ENCODE results near the gene RASGRF2.
"Not testable (repeated sequence)": the region's sequence is repeated elsewhere in the genome, so short reads cannot be mapped to it uniquely, and the experiment has no call there.

RASGRF2 gene

DNA sequence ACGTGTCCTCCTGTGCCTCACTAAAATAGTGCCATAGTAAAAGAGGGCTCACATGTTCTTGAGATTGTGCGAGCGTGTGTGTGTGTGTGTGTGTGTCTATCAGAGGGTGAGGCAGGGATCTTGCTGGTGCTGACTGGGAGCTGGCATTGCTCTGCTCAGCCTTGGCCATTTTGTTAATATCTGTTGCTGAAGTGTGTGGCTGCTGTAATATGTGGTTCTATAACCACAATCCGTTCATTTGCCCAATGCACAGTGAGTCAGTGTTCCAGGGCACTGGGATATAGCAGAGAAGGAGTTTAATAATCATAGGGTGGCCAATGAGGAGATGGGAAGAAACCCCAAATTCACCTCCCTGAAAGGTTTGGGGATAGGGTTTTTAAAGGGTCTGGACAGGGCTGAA, 61.3 kb downstream of the RASGRF2 start:
- no peak for DNase-seq (ENCODE audit: low spot score)

DNA sequence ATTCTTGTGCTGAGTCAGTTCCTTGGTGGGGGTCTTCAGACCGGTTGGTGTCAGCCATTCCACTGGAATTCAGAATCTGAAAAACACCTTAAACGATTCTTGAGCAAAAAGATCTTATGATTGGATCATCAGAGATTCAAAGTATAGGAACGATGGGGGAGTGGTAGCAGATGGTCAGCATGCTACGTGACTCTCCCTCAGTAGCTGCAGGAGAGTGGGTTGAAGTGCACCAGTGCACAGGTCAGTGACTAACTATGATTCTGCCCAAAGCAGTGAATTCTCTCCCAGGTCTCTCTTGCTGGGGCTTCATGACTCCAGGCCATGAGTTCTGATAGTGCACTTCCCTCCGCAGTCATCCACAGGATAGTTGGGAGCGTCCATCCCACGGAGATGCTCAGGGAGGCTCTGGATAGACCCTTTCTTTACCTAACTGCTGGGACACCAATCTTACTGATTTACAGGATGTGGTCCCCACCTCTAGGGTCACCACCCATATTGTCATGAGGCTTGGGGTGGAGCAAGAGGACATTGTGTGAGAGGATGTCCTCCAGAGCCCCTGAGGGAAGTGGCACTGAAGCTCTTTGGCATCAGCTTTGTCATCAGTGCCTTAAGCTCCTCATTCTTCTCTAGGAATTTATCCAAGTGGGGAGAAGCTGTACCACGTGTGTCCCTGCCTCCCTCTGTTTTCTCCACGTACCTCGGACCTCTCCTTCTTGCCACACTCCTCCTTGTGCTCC, 62.0 kb downstream of the RASGRF2 start:
- no peak for DNase-seq (ENCODE audit: low spot score)

DNA sequence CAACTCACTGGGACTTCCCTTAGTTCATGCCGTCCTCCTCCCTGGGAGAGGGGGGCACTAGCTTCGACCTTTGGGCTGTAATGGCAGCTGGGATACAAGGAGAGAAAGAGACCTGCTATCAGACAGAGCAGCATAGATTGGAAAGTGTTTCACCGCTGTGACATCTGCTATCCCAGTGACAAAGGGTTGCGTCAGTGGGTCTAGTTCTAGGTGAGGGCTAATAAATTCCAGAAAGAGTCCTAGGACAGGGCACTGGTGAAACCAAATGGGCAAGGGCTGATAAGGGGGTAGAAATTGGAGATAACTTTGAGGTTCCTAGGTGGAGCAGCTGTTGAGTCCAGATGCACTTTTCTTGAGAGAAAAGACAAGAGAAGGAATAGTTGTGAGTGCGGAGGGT, 62.5 kb downstream of the RASGRF2 start:
- peak; percentile 20 for DNase-seq (ENCODE audit: low spot score)

DNA sequence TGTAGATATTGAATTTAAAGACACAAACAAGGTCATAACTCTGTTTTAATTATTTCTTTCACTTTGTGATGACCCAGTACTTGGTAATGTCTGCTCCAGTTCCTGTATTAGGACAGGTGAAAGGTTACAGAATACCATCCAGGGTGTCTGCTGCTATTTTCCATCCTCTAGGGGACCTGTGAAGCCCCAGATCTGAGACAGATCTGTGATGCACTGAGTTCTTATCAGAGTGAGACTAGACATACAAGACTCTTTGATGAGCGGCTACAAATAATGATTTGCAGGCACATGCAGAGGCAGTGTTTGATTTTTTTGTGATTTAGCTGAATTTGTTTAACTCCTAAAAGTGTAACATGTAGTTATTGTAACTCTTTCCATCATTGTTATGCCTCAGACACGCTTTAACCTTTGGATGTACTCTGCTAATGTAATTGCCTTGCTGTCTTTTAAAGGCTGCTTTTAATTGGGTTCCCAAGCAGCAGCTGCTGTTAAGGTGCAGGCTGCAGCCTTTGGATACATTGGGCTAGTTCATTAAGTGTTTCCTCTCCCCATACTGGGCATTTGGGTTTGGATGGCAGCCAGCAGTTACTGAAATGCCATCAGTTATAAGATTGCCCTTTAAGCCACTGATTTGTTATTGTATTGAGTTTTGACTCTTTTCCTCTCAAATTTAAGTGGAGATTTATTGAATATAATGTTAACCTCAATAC, 63.3 kb downstream of the RASGRF2 start:
- DNase-seq (ENCODE audit: low spot score), result peak; percentile 81

DNA sequence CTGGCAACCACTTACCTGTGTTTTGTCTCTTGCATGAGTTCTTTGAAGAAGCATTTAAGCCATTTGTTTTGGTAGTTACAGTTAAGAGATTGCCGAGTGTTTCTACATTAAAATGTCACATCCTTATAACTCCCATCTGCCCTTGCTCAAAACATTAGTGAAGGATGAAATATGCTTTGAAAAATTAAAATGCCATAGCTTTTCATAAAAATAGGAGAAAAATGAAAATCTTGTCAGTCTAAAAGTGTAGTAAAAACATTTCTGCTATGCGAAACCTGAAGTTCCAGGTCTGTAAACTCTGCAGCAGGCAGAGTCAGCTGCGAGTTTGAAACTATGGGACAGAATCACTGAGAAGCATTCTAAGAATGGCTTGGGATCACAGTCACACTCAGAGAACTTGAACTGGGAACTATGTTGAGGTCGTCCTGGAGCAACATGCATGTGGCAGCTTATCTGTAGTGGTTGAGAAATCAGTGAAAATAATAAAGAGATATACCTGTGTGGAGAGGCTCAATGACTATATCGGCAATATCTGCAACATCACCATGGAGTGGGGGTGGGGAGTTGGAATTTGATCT, 67.4 kb downstream of the RASGRF2 start:
- DNase-seq (ENCODE audit: low spot score), result no peak

DNA sequence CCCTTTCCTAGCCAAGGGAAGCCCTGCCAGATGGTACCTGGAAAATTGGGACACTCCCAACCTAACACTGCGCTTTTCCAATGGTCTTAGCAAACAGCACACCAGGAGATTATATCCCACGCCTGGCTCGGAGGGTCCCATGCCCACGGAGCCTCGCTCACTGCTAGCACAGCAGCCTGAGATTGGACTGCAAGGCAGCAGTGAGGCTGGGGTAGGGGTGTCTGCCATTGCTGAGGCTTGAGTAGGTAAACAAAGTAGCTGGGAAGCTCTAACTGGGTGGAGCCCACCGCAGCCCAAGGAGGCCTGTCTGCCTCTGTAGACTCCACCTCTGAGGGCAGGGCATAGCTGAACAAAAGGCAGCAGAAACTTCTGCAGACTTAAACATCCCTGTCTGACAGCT, 68.7 kb downstream of the RASGRF2 start:
- not testable (repeated sequence) for DNase-seq (ENCODE audit: low spot score)

DNA sequence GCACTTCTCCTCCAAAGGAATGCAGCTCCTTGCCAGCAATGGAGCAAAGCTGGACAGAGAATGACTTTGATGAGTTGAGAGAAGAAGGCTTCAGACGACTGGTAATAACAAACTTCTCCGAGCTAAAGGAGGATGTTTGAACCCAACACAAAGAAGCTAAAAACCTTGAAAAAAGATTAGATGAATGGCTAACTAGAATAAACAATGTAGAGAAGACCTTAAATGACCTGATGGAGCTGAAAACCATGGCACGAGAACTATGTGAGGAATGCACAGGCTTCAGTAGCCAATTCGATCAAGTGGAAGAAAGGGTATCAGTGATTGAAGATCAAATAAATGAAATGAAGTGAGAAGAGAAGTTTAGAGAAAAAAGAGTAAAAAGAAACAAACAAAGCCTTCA, 69.6 kb downstream of the RASGRF2 start:
- not testable (repeated sequence) for DNase-seq (ENCODE audit: low spot score)

DNA sequence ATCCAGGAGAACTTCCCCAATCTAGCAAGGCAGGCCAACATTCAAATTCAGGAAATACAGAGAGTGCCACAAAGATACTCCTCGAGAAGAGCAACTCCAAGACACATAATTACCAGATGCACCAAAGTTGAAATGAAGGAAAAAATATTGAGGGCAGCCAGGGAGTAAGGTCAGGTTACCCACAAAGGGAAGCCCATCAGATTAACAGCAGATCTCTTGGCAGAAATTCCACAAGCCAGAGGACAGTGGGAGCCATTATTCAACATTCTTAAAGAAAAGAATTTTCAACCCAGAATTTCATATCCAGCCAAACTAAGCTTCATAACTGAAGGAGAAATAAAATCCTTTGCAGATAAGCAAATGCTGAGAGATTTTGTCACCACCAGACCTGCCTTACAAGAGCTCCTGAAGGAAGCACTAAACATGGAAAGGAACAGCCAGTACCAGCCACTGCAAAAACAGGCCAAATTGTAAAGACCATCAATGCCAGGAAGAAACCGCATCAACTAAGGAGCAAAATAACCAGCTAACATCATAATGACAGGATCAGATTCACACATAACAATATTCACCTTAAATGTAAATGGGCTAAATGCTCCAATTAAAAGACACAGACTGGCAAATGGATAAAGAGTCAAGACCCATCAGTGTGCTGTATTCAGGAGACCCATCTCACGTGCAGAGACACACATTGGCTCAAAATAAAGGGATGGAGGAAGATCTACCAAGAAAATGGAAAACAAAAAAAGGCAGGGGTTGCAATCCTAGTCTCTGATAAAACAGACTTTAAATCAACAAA, 70.3 kb downstream of the RASGRF2 start:
- not testable (repeated sequence) for DNase-seq (ENCODE audit: low spot score)

DNA sequence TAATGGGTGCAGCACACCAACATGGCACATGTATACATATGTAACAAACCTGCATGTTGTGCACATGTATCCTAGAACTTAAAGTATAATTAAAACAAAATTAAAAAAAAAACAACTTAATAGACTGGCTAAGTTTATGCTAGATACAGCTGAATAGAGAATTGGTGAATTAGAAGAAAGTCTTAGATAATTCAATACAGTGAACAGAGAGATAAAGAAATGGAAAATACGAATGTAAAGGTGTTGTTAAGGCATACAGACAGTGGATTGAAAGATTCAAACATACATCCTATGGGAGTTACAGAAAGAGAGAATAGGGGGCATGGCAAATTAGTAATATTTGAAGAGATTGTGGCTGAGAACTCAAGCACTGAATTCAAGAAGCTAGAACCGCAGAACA, 75.4 kb downstream of the RASGRF2 start:
- DNase-seq (ENCODE audit: low spot score), result no peak

DNA sequence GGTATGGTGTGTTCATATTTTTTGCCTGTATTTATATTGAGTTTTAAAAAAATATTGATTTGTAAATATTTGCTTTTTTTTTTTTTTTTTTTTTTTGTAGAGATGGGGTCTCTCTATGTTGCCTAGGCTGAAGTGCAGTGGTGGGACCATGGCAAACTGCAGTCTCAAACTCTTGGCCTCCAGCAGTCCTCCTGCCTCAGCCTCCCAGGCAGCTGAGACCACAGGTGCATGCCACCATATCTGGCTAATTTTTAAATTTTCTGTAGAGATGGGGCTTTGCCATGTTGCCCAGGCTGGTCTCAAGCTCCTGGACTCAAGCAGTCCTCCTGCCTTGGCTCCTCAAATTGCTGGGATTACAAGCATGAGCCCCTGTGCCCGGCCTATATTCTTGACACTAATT, 78.3 kb downstream of the RASGRF2 start:
- DNase-seq (ENCODE audit: low spot score), result no peak

DNA sequence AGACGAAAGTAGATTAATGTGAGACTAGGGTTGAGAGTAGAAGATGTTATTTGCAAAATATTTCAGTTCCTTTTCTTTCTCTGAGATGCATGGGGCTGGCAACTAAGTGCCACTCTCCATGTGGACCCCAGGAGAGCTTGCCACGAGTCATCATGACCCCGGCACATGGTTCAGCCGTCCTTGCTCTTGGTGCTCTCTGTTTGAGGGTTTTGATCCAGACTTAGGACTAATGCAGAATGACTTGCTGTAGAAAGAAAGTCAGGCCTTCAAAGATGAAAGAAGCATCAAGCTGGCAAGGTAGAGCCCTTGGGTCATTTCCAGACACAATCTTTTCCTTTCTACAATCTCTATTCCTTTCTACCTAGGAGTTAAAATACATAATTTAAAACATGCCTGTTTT, 84.7 kb downstream of the RASGRF2 start:
- DNase-seq (ENCODE audit: low spot score), result no peak

DNA sequence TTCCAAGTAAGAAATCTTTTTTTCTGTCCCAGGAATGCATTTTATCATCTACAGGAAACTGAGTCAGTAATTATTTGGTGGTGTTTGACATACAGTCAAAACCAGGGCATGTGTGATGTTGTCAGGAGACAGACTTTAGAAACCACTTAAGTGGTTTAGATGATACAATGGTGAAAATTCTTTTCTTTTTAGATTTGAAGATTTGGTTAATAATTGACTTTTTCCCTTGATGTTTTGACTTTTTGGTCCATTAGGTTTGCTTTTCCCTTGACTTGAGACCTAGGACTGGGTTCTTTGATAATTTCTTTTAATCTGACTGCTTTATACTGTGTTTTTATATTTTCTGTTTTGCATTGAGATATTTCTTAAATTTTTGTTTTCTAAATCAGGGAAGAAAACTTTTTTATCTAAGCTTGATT, 85.2 kb downstream of the RASGRF2 start:
- DNase-seq (ENCODE audit: low spot score), result no peak

DNA sequence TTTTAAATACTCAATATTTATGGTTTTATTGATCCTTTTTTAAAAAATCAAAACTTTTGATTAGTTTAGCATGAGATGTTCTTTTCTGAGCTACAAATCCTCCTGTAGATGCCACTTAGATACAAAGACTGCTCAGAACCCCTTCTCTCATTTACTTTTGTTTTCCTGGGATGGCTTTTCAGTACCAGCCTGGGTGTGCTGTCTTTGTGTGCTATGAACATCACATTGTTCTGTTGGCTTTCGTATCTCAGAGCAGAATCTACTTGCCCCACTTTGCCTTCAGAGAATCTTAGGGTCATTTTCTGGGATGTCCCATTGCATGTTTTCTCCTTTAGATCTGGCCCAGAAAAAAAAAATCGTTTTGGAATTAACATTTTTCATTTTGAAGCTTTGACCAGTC, 85.9 kb downstream of the RASGRF2 start:
- DNase-seq (ENCODE audit: low spot score), result no peak

DNA sequence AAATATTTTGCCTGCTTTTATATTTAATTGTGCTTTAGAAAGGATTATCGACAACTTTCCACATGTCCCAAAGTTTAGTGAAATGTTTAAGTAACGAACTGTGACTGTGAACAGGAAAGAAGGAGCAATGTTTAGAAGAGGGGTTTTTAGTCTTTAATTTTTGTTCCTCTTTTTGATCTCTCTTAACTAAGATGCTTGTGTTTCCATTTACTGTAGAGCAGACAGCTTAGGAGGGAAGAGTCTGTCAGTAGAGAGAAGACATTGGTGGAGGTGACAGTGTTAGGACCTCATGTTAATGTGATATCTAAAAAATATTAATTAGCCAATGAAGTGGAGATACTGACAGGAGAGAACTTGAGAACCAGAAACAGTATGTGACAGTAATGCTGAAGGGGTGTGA, 92.2 kb downstream of the RASGRF2 start:
- DNase-seq (ENCODE audit: low spot score), result no peak

DNA sequence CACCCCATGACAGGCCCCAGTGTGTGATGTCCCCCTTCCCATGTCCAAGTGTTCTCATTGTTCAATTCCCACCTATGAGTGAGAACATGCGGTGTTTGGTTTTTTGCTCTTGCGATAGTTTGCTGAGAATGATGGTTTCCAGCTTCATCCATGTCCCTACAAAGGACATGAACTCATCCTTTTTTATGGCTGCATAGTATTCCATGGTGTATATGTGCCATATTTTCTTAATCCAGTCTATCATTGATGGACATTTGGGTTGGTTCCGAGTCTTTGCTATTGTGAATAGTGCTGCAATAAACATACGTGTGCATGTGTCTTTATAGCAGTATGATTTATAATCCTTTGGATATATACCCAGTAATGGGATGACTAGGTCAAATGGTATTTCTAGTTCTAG, 93.1 kb downstream of the RASGRF2 start:
- not testable (repeated sequence) for DNase-seq (ENCODE audit: low spot score)

DNA sequence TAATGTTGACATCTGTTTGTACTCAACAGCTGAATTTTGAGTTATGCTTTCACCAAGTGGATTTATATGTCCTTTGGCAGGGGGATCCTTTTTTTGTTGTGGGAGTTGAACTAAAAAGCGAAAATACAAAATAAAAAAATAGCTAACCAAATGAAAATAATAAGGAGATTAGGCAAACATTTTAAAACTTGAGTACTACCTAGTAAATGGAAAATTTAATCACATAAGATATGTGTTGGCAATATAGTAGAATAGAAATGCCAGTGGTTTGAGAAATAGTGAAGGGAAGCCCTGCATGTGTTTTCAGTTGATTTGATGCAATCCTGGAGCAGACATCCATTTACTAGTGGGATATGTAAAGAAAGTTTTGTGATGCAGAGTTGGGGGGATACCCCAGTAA, 98.0 kb downstream of the RASGRF2 start:
- DNase-seq (ENCODE audit: low spot score), result no peak

DNA sequence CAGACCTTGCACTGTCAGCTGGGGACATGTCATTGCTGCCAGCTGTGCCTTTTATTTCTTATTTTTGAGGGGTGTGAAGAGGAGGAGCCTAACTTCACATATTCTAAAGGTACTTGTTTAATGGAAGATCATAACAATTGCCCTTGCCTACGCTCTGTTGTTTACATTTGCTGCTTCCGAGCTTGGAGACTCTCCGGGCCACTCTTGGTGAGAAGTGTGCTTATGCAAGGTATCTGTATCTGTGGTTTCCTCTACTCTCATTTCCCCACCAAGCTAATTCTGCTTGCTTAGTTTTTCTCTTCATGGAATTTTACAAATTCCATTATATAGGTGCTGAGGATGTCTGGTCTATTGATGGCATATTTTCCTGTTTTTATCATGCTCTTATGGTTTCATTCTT, 105.3 kb downstream of the RASGRF2 start:
- no peak for DNase-seq (ENCODE audit: low spot score)

DNA sequence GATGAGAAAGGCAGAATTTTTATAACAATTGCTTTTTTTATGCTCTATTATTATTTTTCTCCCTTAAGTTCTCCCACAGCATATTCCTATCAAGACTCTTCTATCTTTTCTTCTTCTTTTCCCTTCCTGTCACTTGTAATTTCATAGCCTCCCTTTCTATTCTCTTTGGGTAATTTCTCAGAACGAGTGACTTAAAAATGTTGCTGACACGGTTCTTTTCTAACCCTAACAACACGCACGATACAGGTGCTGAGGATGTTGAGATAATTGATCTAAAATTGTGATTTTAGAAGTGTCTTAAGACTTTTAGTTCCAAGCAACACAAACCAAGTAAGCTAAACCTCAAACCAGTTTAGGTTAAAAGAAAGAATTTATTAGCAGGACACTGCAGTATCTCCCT, 105.9 kb downstream of the RASGRF2 start:
- no peak for DNase-seq (ENCODE audit: low spot score)

DNA sequence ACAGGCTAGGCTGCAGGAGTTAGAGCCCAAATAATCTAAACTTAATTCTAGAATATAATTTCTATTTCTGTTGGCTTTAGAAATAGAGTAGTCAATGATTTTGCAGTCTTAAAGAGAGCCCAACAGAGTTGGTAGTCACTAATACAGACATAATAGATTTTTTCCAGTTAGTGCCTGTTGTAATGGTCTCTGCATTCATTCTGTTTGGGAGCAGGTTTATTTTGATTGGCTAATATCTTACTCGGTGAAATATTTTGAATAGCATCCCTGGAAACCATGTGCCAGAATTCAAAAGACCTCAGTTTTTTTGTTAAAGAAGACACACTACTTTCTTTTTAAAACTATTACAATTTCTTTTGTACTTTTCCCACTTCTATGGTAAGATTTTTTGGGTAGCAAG, 107.2 kb downstream of the RASGRF2 start:
- no peak for DNase-seq (ENCODE audit: low spot score)

DNA sequence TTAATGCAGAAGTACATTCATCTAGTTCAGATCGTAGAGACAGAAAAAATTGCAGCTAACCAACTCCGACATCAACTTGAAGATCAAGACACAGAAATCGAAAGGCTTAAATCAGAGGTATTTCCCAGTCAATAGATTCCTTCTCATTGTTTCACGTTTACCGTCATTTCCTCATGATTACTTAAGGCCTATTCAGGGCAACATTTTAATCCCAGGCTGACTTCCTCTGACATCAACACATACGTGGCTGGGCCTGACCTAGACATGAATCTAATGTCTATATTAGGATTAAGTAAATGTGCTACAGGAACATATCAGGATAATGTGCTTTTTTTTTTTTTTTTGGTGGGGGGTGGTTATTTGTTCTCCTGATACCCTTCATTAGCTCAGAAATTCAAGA, 107.9 kb downstream of the RASGRF2 start:
- DNase-seq (ENCODE audit: low spot score), result no peak

DNA sequence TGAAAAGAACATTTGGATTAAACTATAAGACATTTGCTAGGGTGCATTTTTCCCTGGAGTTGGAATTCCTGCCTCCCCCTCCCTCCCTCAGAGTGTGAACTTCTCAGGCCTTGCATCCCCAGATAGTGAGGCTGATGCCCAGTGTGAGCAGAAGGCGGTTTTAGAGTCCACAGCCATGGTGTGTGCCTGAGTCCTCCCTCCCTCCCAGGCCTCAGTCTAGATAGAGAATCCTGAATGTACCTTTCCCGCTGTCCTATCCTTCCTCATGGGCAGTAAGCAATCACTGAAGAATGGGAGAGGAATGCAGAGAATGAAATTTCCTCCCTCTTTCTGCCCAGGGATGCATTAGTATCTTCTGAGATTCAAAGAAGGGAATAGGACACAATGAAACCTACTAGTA, 108.5 kb downstream of the RASGRF2 start:
- no peak for DNase-seq (ENCODE audit: low spot score)

DNA sequence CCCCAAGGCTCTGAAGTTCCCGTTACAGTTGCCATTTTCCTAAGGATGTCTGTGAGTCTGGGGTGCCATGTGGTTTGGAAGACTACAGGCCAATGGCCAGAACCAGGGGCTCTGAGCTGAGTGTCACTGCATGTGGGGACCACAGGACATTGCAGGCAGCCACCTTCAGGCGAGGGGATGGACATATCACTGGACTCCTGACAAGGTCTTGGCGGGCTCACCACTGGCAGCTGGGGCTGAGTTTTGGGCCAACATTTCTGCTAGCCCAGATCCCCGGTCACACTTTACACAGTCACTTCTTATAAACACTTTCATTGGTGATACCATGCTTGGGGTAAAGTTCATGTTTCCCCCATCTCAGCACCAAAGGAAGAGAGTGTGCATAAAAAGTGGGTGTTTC, 109.8 kb downstream of the RASGRF2 start:
- DNase-seq (ENCODE audit: low spot score), result no peak

Data from SK-N-DZ (cell line).